Activated naive CD4-positive, alpha-beta T cell treated with anti-CD3 and anti-CD28 coated beads, Interleukin-2, amount 50 U/mL, for 72 hours (primary cell): Measurements from ENCODE around the gene PCNX3. TPM values are rescaled to one million over a fixed set of nuclear protein-coding genes. Genes with fewer than 3 reads are reported as not detected.

Experiments
- ATAC-seq, 2 donors: fragments of 150-1000 bp; cut with Tn5 transposase; 2 replicates each; pipeline ENCODE4 v1.10.0; 2021; ENCODE audit warnings: mild to moderate bottlenecking in 2 of 2, moderate library complexity in 2 of 2
- DNase-seq, 2 donors: peaks; one replicate each; pipeline ENCODE4 v3.0.0; 2021 to 2022; ENCODE audit warnings: low spot score in 2 of 2
- H3K27ac Mint-ChIP-seq, 2 donors: one replicate each; pipeline ENCODE4 v1.8.0; 2022; ENCODE audit warnings: mild to moderate bottlenecking in 2 of 2, mixed read lengths in 2 of 2
- H3K36me3 Mint-ChIP-seq, 2 donors: one replicate each; pipeline ENCODE4 v1.8.0; 2022; ENCODE audit warnings: mixed read lengths in 2 of 2
- H3K9me3 Mint-ChIP-seq, 2 donors: one replicate each; pipeline ENCODE4 v1.8.0; 2022; ENCODE audit warnings: mixed read lengths in 2 of 2
- total RNA-seq, 2 donors: library from RNA; stranded (reverse); gene quantifications; one replicate each; pipeline ENCODE4 v1.2.3, GENCODE V29; 2022

The PCNX3 gene
- total RNA-seq, 2 donors from 2014 or later = 34.8 to 48.1 TPM

GRCh38 chr11:65610404-65610803 is 5.2 kb upstream of the PCNX3 start:
- DNase-seq (no peak), ATAC-seq (no peak)
- Mint-ChIP-seq H3K36me3 (peaks cover 22 to 25% of the 10 kb centered on the region in 2 donors), H3K27ac (peak overlapping the region; percentile 89 to 91), H3K9me3 (no peaks in the 10 kb centered on the region)

GRCh38 chr11:65611028-65611757 is 4.4 kb upstream of the PCNX3 start:
- Mint-ChIP-seq H3K36me3 (peaks cover 23 to 26% of the 10 kb centered on the region in 2 donors), H3K9me3 (no peaks in the 10 kb centered on the region), H3K27ac (peak overlapping the region; percentile 89)
- DNase-seq = no peak
- no peak for ATAC-seq

- peak overlapping the region; percentile 89 to 95 for H3K27ac Mint-ChIP-seq
- DNase-seq (no peak), ATAC-seq (no peak)
- H3K36me3 Mint-ChIP-seq = peaks cover 30 to 33% of the 10 kb centered on the region in 2 donors
- H3K9me3 Mint-ChIP-seq = no peaks in the 10 kb centered on the region
These were observed 3.6 kb upstream of the PCNX3 start for GRCh38 chr11:65611758-65612603.

GRCh38 chr11:65612691-65613090 is 2.9 kb upstream of the PCNX3 start:
- DNase-seq (no peak), ATAC-seq (no peak)
- Mint-ChIP-seq H3K36me3 (peaks cover 30 to 34% of the 10 kb centered on the region in 2 donors), H3K9me3 (no peaks in the 10 kb centered on the region), H3K27ac (peak overlapping the region; percentile 89 to 95)

GRCh38 chr11:65613091-65613928 is 2.3 kb upstream of the PCNX3 start:
- no peak for ATAC-seq
- Mint-ChIP-seq H3K27ac (peak overlapping the region; percentile 84 to 89), H3K9me3 (no peaks in the 10 kb centered on the region), H3K36me3 (peaks cover 30 to 34% of the 10 kb centered on the region in 2 donors)
- no peak for DNase-seq

- no peak for ATAC-seq
These were observed 486 bp downstream of the PCNX3 start for GRCh38 chr11:65615950-65616574.

GRCh38 chr11:65616575-65617001 is 1.0 kb downstream of the PCNX3 start:
- H3K27ac Mint-ChIP-seq = peak overlapping the region; percentile 89 to 98
- DNase-seq (no peak), ATAC-seq (no peak)
- peaks cover 30 to 34% of the 10 kb centered on the region in 2 donors for H3K36me3 Mint-ChIP-seq
- no peaks in the 10 kb centered on the region for H3K9me3 Mint-ChIP-seq

More at GRCh38 chr11:65615950-65616574, 486 bp downstream of the PCNX3 start:
- Mint-ChIP-seq H3K9me3 (no peaks in the 10 kb centered on the region), H3K36me3 (peaks cover 30 to 34% of the 10 kb centered on the region in 2 donors), H3K27ac (peak overlapping the region; percentile 89 to 98)
- DNase-seq = peak in 1 of 2 donors; percentile 45

- Mint-ChIP-seq H3K36me3 (peaks cover 26 to 30% of the 10 kb centered on the region in 2 donors), H3K27ac (peak overlapping the region; percentile 89 to 98), H3K9me3 (no peaks in the 10 kb centered on the region)
- DNase-seq (no peak), ATAC-seq (no peak)
These were observed 1.7 kb downstream of the PCNX3 start for GRCh38 chr11:65617136-65617850.

GRCh38 chr11:65617990-65618751 is 2.6 kb downstream of the PCNX3 start:
- peaks cover 17 to 23% of the 10 kb centered on the region in 2 donors for H3K36me3 Mint-ChIP-seq
- no peaks in the 10 kb centered on the region for H3K9me3 Mint-ChIP-seq
- no peak for ATAC-seq
- H3K27ac Mint-ChIP-seq = peak overlapping the region in 1 of 2 donors; percentile 89
- DNase-seq = no peak

GRCh38 chr11:65618763-65619162 is 3.2 kb downstream of the PCNX3 start:
- Mint-ChIP-seq H3K9me3 (no peaks in the 10 kb centered on the region), H3K27ac (peak overlapping the region in 1 of 2 donors; percentile 36), H3K36me3 (peaks cover 17 to 19% of the 10 kb centered on the region in 2 donors)
- DNase-seq (no peak), ATAC-seq (no peak)

- H3K27ac Mint-ChIP-seq = no peak overlapping the region
These were observed 3.8 kb downstream of the PCNX3 start for GRCh38 chr11:65619281-65619928.

GRCh38 chr11:65620666-65621065 is 5.1 kb downstream of the PCNX3 start:
- ATAC-seq = no peak
- no peak for DNase-seq
- H3K9me3 Mint-ChIP-seq = no peaks in the 10 kb centered on the region
- peaks cover 8 to 9% of the 10 kb centered on the region in 2 donors for H3K36me3 Mint-ChIP-seq
- peak overlapping the region in 1 of 2 donors; percentile 22 for H3K27ac Mint-ChIP-seq

More at GRCh38 chr11:65619281-65619928, 3.8 kb downstream of the PCNX3 start:
- Mint-ChIP-seq H3K9me3 (no peaks in the 10 kb centered on the region), H3K36me3 (peaks cover 10 to 14% of the 10 kb centered on the region in 2 donors)
- ATAC-seq (no peak), DNase-seq (no peak)

- ATAC-seq = no peak
- Mint-ChIP-seq H3K27ac (peak overlapping the region in 1 of 2 donors; percentile 22), H3K36me3 (peaks cover 5 to 6% of the 10 kb centered on the region in 2 donors), H3K9me3 (no peaks in the 10 kb centered on the region)
- DNase-seq = no peak
These were observed 5.9 kb downstream of the PCNX3 start for GRCh38 chr11:65621460-65621859.

GRCh38 chr11:65622011-65622410 is 6.4 kb downstream of the PCNX3 start:
- ATAC-seq (no peak), DNase-seq (no peak)
- no peaks in the 10 kb centered on the region for H3K9me3 Mint-ChIP-seq
- no peak overlapping the region for H3K27ac Mint-ChIP-seq
- peaks cover 0 to under 1% of the 10 kb centered on the region in 2 donors for H3K36me3 Mint-ChIP-seq
